ENCODE results near the gene PTPN4.

PTPN4 gene

DNA sequence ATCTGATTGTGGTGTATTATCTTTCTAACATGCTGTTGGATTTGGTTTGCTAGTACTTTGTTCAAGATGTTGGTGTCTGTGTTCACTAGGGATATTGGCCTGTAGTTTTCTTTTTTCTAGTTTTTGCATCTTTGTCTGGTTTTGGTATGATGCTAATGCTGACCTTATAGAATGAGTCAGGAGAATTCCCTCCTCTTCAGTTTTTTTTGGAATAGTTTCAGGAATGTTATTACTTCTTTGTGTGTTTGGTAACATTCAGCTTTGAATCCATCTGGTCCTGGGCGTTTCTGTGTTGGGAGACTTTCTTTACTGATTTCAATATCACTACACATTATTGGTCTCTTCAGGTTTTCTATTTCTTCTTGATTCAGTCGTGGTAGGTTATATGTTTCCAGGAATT lies 129.0 kb downstream of the PTPN4 start:
- TF ChIP-seq, protein P1, sequence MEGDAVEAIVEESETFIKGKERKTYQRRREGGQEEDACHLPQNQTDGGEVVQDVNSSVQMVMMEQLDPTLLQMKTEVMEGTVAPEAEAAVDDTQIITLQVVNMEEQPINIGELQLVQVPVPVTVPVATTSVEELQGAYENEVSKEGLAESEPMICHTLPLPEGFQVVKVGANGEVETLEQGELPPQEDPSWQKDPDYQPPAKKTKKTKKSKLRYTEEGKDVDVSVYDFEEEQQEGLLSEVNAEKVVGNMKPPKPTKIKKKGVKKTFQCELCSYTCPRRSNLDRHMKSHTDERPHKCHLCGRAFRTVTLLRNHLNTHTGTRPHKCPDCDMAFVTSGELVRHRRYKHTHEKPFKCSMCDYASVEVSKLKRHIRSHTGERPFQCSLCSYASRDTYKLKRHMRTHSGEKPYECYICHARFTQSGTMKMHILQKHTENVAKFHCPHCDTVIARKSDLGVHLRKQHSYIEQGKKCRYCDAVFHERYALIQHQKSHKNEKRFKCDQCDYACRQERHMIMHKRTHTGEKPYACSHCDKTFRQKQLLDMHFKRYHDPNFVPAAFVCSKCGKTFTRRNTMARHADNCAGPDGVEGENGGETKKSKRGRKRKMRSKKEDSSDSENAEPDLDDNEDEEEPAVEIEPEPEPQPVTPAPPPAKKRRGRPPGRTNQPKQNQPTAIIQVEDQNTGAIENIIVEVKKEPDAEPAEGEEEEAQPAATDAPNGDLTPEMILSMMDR (IDR thresholded peaks at IDR 0.05; ENCODE audit: extremely low read depth, missing control alignments), result no peak
- DNase-seq (ENCODE audit: low spot score), result no peak

DNA sequence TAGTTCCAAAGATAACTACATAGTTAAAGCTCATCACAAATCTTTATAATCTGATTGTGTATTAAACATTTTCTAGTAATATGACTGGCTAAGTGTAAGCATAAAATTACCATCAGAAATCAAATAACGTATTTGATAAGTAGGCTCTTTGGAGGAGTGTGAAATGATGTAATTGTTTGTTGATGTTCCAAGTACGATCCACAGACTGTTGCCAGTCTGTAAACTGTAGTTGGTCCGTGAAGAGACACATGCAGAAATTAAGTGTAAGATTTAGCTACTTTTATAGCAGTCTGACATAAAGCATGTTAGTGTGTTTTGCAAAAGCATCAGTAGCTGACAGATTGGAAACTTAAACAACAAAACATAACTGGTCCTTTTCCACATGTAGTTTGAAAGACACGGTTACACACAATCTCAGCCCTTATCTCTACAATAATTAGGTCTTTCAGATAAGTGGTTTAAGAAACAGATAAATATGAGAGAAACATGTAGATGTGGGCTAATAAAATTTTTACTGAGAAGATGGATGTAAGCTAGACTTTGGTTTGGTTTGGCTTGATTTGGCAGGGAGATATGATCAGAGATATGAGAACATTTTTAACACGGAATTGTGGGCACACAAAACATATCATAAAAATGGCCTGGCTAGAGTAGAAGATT lies 138.1 kb downstream of the PTPN4 start:
- DNase-seq (ENCODE audit: low spot score), result no peak
- TF ChIP-seq, protein P1 (IDR thresholded peaks at IDR 0.05; ENCODE audit: extremely low read depth, missing control alignments), result no peak

- TF ChIP-seq, protein P1 (IDR thresholded peaks at IDR 0.05; ENCODE audit: extremely low read depth, missing control alignments), result no peak
- no peak for DNase-seq (ENCODE audit: low spot score)
Measured at GRCh38 chr2:119901013-119901412, 141.3 kb downstream of the PTPN4 start.

DNA sequence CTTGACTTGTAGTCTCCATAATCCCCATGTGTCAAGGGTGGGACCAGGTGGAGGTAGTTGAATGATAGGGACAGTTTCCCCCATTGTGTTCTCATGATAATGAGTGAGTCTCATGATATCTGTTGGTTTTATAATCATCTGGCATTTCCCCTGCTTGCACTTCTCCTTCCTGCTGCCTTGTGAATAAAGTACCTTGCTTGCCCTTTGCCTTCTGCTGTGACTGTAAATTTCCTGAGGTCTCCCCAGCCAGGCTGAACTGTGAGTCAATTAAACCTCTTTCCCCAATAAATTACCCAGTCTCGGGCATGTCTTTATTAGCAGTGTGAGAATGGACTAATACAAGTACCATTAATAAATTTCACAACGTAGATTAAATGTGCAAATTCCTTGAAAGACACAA lies 150.8 kb downstream of the PTPN4 start:
- TF ChIP-seq, protein P1 (IDR thresholded peaks at IDR 0.05; ENCODE audit: extremely low read depth, missing control alignments), result no peak

GRCh38 chr2:119914266-119914665 lies 154.5 kb downstream of the PTPN4 start:
- DNase-seq (ENCODE audit: low spot score), result no peak
- TF ChIP-seq, protein P1 (IDR thresholded peaks at IDR 0.05; ENCODE audit: extremely low read depth, missing control alignments), result no peak

More for the DNA sequence above, 150.8 kb downstream of the PTPN4 start:
- DNase-seq (ENCODE audit: low spot score), result no peak

DNA sequence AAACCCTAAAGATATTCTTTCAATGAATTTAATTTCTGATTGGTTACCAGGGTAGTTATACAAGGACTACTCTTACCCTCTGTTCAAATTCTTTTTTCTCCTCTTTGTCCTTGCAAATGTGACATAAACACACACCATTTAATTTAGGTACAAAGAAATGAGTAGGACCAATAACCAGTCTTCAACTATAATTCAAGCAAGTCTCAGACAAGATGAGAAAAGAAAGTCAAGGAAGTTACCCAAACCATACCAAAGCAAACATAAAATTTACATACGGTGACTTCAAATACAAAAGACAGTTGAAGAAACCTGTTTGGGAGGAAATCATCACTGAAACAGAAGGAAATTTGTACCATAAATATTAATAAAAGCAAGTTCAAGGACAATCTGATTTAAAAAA lies 162.1 kb downstream of the PTPN4 start:
- no peak for DNase-seq (ENCODE audit: low spot score)
- TF ChIP-seq, protein P1 (IDR thresholded peaks at IDR 0.05; ENCODE audit: extremely low read depth, missing control alignments), result no peak

- TF ChIP-seq, protein P1 (IDR thresholded peaks at IDR 0.05; ENCODE audit: extremely low read depth, missing control alignments), result no peak
- DNase-seq (ENCODE audit: low spot score), result no peak
Measured at GRCh38 chr2:119922699-119923098, 163.0 kb downstream of the PTPN4 start.

All from GM20000 (cell line).